Dermis lymphatic vessel endothelial cell (primary cell): ENCODE measurements around the gene DONSON. TPM values are rescaled to one million over a fixed set of nuclear protein-coding genes. Genes with fewer than 3 reads are reported as not detected.

Experiments
- total RNA-seq: library from RNA; depleted of rRNA; stranded (reverse); fragments of >200 nt; gene quantifications from 2 replicates; pipeline ENCODE4 v1.2.1, GENCODE V29; 2014

Gene DONSON, protein sequence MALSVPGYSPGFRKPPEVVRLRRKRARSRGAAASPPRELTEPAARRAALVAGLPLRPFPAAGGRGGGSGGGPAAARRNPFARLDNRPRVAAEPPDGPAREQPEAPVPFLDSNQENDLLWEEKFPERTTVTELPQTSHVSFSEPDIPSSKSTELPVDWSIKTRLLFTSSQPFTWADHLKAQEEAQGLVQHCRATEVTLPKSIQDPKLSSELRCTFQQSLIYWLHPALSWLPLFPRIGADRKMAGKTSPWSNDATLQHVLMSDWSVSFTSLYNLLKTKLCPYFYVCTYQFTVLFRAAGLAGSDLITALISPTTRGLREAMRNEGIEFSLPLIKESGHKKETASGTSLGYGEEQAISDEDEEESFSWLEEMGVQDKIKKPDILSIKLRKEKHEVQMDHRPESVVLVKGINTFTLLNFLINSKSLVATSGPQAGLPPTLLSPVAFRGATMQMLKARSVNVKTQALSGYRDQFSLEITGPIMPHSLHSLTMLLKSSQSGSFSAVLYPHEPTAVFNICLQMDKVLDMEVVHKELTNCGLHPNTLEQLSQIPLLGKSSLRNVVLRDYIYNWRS
- 6.4 and 6.9 TPM in 2 replicates for total RNA-seq

DNA sequence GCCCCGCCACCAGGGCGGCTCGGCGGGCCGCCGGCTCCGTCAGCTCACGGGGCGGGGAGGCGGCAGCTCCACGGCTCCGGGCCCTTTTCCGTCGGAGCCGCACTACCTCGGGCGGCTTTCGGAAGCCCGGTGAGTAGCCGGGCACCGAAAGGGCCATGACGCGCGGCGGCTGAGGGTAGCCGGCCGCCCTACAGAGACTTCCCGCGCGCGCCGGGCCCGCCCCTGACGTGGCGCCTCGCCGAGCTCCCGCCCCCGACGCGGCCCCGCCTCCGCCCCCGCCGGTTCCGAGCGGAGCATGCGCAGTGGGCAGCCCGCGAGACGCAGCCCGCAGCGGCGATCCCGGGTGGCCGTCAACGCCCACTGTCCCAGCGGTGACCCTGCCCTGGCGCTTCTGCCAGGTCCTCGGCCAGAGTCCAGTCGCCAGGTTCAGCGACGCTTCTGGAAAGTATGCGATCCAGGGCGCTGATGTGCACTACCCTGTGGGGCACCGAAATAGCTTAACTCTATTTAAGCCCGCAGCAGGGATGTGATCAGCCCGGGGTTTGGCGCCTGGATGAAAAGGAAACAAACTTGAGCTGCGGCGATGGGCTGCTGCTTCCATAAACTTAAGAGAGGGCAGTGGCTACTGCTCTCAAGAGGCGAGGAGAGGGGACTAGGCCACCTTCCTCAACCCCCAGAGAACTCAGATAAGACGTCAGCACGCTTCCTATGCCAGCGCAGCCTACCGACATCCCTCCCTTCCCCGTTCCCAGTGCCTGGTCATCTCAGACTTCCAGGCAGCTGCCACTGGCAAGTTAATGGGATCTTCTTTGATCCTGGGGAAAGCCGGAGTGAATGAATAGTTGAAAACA lies at the start of gene DONSON:
Gene DONSON, minus strand, starts transcription at position 200 of the 851 bp plus-strand sequence. Its CDS starts 43 bp downstream, at position 157.

DNA sequence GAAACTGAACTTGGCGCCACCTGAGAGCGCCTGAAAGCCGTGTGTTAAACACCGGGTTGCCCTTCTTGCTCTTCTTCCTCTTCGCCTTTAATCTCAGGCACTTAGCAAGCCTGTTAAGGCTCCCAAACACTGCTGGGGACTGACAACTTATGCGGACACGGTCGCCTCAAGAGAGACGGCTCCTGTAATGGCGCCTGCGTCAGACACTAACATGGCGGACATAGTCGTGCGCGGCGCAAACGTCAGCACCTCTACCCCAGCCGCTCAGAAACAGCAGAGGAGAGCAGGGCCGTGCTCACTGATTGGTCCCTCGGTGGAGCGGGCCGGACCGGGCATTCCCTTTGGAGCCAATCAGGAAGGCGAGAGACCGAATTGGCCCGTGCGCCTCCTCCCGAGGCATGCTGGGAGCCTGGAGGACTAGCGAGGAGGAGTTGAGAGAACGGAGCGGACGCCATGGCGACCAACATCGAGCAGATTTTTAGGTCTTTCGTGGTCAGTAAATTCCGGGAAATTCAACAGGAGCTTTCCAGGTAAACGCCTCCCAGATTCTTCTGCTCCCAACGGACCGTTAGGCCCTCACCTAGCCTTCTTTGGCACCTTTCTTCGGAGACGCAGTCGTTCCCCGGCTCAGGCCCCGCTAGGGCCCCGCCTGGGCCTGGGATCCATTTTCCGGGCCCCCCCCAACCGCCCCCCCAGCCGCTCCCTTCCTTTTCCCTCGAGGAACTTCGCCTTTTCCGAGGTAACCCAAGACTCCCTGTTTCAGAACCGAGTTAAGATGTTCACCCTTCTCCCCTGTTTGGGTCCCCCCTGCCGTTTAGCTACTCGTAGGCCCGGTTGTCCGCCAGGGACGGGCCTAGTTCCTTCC lies 45.6 kb downstream of the DONSON start, which contains the start of gene SON:
Gene SON, plus strand, starts transcription at position 399 of the 865 bp plus-strand sequence. Its CDS starts 55 bp downstream, at position 454.

DNA sequence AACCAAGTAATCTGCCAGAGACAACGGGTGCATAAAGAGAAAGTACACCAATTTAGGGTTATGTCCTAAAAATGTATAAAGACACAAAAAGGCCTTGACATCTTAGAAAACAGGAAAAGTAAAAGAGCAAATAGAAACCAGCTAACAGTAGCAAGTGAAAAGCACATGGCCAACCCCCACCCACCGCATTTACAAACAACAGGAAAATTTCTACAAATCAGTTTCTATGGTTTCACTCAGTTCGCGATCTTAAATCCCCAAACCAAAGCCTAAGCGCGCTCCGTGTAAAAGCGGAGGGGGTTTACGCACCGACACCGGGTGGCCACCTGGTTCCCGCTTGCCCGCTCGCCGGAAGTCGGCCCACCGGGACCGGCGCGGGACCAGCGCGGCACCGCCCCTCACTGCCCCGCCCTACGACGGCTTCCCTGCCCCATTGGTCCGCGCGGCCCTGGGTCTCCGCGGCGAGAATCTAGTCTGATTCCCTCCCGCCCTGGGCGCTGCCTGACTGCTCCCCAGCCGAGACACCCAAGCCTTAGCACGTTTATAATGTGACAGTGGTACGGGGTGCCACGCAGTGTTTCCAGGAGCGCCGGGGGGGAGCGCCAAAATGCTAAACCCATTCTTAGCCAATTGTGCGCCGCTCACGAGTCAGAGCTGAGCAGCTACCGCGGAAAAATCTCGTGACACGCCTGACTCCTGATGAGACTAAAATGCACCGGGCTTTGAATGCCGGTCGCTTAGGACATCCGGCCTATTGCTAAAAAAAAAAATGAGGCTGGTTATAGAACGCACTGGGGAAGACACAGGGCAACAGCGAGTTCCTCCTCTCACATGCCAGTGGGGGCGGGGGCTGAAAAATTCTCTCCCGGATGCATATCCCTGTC lies 46.5 kb downstream of the DONSON start, which contains the start of gene GART:
Gene GART, minus strand, starts transcription at position 362 of the 884 bp plus-strand sequence. CDS start 2,802 bp downstream, outside the sequence.

Other genes with a start within 250 kb of the DONSON start
- 44.1 and 47.6 TPM in 2 replicates for gene IFNGR2, start 185.3 kb downstream of the DONSON start, total RNA-seq
- 26.5 and 27.4 TPM in 2 replicates for gene TMEM50B, start 108.7 kb downstream of the DONSON start, total RNA-seq
- gene DNAJC28, start 97.0 kb downstream of the DONSON start, total RNA-seq = 1.6 and 1.8 TPM in 2 replicates
- gene GART, start 46.6 kb downstream of the DONSON start, total RNA-seq = 53.3 and 81.5 TPM in 2 replicates
- 121 and 150 TPM in 2 replicates for gene SON, start 45.6 kb downstream of the DONSON start, total RNA-seq
- 26.4 and 28.5 TPM in 2 replicates for gene CRYZL1, start 53.1 kb upstream of the DONSON start, total RNA-seq
- 47.7 and 48.9 TPM in 2 replicates for gene ITSN1, start 53.8 kb upstream of the DONSON start, total RNA-seq